Fibroblast of skin of abdomen (primary cell): Measurements from ENCODE around the gene AVPI1. TPM values are rescaled to one million over a fixed set of nuclear protein-coding genes. Genes with fewer than 3 reads are reported as not detected.

Experiments
- DNase-seq: peaks from one replicate; pipeline ENCODE4 v3.0.0-alpha.2; 2013
- polyA plus RNA-seq, 2 experiments: library from polyadenylated mRNA; unstranded; fragments of 120-200 nt; gene quantifications; one replicate each; pipeline ENCODE4 v1.2.1, GENCODE V29; 2013; ENCODE audit not compliant: insufficient read length in 2 of 2

AVPI1 gene, protein sequence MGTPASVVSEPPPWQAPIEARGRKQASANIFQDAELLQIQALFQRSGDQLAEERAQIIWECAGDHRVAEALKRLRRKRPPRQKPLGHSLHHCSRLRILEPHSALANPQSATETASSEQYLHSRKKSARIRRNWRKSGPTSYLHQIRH
- 8.7 TPM for polyA plus RNA-seq (2013, experiment 1 of 2; ENCODE audit: insufficient read length)
- polyA plus RNA-seq (2013, experiment 2 of 2; ENCODE audit: insufficient read length), result 8.7 TPM

DNA sequence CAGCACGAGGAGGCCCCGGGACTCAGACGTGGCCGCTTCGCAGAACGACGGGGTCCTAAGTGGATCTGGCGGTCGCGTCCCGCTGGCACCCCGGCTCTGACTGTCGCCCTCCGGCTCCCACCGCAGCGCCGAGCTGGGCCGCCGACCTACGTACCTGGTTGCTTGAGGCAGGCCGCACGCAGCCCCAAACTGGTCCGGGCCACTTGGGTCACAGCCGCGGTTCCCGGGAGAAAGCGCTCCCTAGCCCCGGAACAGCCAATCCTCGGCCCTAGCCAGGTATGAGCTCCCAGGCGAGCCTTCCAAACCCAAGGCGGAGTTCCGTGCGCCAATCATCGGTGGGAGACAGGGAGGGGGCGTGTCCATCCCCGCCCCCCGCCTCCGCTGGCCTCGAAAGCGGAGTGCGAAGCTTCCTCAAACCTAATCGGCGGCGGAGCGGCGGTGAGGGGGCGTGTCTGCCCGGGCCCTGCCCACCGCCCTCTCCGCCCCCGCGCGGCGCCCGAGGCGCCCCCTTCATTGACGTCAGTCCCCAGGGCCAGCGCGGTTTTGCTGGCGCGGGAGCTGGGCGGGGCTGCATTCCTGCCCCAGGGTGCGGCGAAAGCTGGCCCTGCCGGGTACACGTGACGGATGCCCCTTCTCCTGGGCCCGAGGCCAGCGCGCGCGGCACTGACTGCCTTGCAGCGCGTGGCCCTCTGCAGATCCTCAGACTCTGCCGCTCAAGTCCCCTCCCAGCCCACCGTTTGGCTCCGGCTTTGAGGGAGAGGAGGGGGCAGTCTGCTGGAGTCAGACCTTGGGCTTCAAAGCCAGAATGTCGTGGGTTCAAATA, at the start of gene AVPI1:
AVPI1 (minus strand) TSS at position 280 of the 823 bp plus-strand sequence. CDS start 7,336 bp downstream, outside the sequence.
- peak; percentile 98 for DNase-seq

GRCh38 chr10:97736403-97736901, 49.4 kb upstream of the AVPI1 start:
- no peak for DNase-seq

- no peak for DNase-seq
Measured at GRCh38 chr10:97734021-97734420, 47.0 kb upstream of the AVPI1 start.

- DNase-seq, result no peak
Measured at GRCh38 chr10:97733256-97733655, 46.2 kb upstream of the AVPI1 start.

- no peak for DNase-seq
Measured at GRCh38 chr10:97732052-97732359, 45.0 kb upstream of the AVPI1 start.

DNA sequence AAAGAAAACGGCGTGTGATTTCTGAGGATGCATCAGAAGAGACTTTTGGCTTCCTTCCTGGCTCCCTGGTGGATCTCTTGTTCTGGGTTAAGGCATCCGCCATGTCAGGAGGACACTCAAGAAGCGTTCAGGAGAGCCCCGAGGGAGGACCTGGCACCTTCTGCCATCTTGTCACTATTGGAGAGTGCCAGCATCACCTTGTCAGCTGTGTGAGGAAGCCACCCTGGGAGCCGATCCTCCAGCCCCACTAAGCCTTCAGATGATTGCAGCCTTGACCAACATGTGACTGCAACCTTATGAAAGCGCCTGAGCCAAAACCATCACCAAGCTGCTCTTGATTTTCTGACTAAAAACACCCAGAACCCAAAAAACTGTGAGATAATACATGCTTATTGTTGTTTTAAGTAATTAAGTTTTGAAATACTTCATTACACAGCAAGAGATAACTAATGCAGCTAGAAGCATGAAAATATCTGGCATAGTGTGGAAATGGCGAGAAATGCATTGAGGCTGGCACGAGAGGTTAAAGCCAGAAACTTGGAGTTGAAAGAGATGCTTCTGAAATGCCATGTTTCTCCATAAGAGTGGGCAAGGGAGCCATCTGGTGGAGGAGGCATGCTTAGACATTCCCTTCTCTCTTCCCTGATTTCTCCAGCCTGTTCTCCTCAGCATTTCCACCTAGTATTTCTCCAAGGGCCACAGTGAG, 44.5 kb upstream of the AVPI1 start:
- peak; percentile 71 for DNase-seq

- no peak for DNase-seq
Measured at GRCh38 chr10:97729014-97729413, 42.0 kb upstream of the AVPI1 start.

DNA sequence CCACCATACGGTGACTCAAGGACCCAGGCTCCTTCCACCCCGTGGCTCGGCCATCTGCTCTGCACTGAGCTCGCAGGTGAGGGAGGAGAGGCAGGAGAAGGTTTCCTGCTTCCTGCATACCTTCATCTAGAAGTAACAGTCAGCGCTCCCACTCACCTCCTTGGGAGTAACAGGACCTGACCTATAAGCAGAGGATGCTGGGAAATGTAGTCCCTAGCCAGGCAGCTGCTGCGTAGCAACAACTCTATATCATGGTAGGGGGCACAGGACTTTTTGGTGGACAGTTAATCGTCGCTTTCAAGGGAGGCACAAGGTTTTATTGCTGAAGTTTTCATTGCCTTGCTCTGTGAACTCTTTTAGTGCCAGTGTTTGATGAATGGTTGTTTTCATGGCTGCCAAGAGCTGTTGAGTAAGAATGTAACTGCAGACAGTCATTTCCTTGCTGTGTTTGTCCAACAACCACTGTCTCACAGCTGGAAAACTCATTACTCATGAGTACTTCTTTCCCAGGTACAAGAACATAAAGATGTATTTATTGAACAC, 39.7 kb upstream of the AVPI1 start:
- peak; percentile 60 for DNase-seq

- DNase-seq, result peak; percentile 39
Measured at GRCh38 chr10:97724341-97724941, 37.4 kb upstream of the AVPI1 start.

DNA sequence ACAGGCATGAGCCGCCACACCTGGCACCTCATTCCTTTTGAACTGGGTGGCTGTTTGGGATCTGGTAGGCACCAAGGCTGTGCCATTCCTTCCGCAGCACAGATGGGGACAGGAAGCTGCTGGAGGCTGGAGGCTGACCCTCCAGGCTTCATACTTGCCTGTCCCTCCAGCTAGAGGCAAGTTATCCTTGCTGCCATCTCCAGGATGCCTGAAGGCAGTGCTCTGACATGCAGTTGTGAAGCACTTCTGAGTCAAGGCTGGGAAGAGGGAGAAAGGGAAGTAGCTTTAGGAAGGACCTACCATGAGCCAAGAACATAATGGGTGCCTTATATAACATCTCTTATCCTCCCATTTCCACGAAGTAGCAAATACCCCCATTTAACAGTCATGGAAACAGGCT, 36.0 kb upstream of the AVPI1 start:
- DNase-seq, result no peak

DNA sequence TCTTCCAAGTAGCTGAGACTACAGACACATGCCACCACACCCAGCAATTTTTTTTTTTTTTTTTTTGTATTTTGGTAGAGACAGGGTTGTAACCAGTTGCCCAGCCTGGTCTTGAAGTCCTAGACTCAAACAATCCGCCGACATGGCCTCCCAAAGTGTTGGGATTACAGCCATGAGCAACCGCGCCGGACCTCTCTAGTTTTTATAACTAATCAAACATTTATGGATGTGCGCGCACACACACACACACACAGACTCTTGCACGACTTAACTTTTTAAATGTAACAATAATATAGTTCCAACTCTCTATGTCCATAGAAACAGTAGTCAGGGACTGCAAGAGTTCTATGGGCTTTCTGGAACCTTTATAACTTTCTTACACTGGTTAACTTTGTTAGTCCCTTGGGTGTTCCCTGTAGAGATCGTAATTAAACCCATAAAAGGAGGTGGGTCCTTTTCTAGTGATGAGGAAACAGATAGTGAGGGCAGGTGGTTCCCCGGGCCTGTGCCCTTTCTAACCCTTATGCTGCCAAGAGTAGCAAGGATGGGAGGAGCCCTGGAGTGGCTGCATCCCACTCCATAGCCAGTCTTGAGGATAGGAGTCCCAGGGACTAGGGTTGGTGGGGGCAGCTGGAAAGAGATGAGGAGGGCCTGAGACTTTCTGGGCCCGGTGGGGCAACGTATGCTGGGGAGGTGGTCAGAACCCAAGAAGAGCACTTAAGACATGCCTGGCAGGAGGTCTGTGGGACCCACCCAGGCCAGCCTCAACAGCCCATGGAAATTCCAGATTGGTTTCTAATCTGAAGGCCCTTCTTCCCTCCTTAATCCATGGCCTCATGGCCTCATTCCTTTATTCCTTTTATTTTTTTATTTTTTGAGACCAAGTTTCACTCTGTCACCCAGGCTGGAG, 35.1 kb upstream of the AVPI1 start:
- no peak for DNase-seq

DNA sequence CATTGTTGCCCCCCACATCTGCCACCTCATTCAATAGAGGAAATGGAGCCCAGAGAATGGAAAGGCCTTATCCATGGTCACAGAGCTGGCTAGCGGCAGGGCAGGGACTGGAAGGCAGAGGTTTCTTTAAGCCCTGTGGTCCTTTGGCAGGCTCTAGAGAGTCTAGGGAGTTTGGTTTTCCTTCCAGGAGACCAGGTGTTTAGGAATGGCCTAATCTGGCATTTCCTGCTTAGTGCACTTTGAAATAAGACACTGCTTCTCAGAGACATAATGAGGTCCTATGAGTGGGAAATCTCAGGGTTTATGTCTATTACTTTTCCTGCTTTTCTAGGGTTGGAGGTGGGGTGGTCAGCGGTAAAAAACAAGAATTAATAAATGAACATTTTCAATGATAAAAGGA, 32.6 kb upstream of the AVPI1 start:
- no peak for DNase-seq

- DNase-seq, result no peak
Measured at GRCh38 chr10:97718659-97719142, 31.7 kb upstream of the AVPI1 start.

- DNase-seq, result no peak
Measured at GRCh38 chr10:97718178-97718577, 31.1 kb upstream of the AVPI1 start.

GRCh38 chr10:97717627-97718026, 30.6 kb upstream of the AVPI1 start:
- no peak for DNase-seq

- no peak for DNase-seq
Measured at GRCh38 chr10:97715259-97715874, 28.3 kb upstream of the AVPI1 start.

DNA sequence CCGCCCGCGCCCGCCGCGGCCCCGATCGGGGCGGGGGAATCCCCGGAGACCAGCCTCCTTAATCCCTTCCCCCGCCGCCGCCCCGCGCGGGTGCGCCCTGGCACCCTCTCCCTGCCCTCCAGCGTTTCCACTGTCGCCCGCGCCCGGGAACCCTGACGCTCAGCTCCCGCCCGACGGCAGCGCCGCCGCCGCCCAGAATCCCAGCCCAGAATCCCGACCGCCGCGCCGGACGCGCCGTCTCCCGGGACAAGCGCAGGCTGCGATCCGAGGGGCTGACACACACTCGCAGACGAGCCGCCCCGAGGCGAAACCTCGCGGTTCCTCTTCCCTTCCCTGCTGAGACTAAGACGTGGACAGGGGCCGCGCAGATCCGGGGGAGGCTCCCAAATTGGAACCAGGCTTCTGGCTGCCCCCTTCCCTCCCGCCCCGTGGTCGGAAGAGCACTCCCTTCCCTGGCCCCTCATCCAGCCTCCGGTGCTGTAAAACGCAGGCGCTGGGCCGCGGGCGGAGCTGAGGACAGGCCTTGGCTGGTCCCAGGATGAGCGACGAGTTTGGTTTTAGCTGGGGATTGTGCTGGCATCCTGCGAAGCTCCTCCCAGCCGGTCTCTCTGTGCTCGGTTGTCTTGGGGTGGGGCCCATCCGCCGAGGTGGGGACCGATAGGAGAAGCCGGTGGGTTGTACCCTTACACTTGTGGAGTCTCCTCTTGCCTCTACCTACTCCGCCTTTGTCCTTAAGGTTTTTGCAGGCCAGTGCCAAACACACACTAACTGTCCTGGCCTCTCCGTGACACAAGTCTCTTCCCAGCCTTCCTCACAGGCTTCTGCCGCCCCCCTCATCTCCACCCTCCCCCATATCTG, 27.6 kb upstream of the AVPI1 start:
- DNase-seq, result peak; percentile 77

- peak; percentile 68 for DNase-seq
Measured at GRCh38 chr10:97713826-97714400, 26.9 kb upstream of the AVPI1 start.

DNA sequence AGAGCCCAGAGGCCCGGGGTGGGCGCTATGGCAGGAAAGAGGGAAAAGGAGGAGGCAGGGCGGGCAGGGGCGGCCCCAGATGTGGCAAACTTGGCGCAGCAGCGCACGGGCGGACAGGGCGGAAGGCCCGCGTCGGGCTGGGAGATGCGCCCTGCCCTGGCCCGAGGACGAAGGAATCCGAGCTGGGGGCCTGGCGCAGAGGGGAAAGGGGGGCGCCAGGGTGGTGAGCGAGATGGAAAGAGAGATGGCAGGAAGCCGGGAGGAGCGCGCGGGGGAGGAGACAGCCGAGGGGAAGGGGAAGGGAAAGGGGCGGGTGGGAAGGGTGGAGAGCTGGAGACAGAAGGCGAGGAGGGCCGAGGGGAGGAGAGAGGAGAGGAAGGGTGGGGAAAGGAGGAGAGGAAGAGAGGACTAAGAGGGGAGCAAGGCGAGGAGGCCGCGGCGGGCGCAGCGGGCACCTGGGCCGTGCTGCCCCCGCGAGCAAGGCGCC, 26.3 kb upstream of the AVPI1 start, which contains the start of gene MARVELD1:
MARVELD1 (plus strand) TSS at position 392 of the 487 bp plus-strand sequence. CDS start 147 bp downstream, outside the sequence.
- peak; percentile 92 for DNase-seq
